Measurements from ENCODE around the gene FBXO42. TPM values are rescaled to one million over a fixed set of nuclear protein-coding genes. Genes with fewer than 3 reads are reported as not detected.
A peak's percentile ranks its signal among the peaks of the same experiment; 100 is the strongest.

FBXO42 gene
- total and polyA plus RNA-seq, 2 of the 8 experiments (the other 6 are each of a cell fraction or from before 2014, with no cell fraction given) = 15.1 to 17.0 TPM

- Histone ChIP-seq H4K5ac (ENCODE audit: insufficient read length, low read depth, low read length) (no peak overlapping the region), H3K9ac (replicated peaks in 1 of 4; ENCODE audit: extremely low read depth in 1 of 4, low read depth in 3 of 4, low read length in 3 of 4) (no peak overlapping the region), H4K20me1 (replicated peaks in 1 of 2; ENCODE audit: control insufficient read depth in 1 of 2, insufficient read depth in 2 of 2, low read length in 2 of 2) (peaks cover 2 to 4% of the 10 kb centered on the region in 2 experiments), H3K4me3 (ENCODE audit: extremely low read depth in 1 of 4, insufficient read depth in 2 of 4, low read depth in 3 of 4, low read length in 4 of 4) (peak overlapping the region in 1 of 4 experiments; percentile 66; a peak in 4 of 8 replicates), H2AK5ac (ENCODE audit: low read depth, low read length) (no peak overlapping the region), H2BK20ac (ENCODE audit: low read length) (no peak overlapping the region), H3K18ac (ENCODE audit: extremely low read depth, low read length) (peak overlapping the region; percentile 60), H3K4ac (replicated peaks; ENCODE audit: insufficient read length, low read depth, low read length) (no peak overlapping the region), H3K27me3 (replicated peaks in 1 of 4; ENCODE audit: control insufficient read depth in 3 of 4, extremely low read depth in 1 of 4, insufficient read depth in 3 of 4, low read length in 3 of 4) (no peaks in the 10 kb centered on the region), H4K91ac (replicated peaks; ENCODE audit: insufficient read length, low read length) (peak overlapping the region; percentile 9), H3K79me2 (ENCODE audit: control insufficient read depth in 1 of 2, insufficient read depth in 2 of 2, low read length in 2 of 2) (peaks cover 5 to 33% of the 10 kb centered on the region in 2 experiments; a peak in 3 of 4 replicates), H2AFZ (ENCODE audit: low read length) (no peak overlapping the region), H3K79me1 (ENCODE audit: low read depth, low read length) (peaks cover 10% of the 10 kb centered on the region), H4K8ac (ENCODE audit: extremely low read depth, insufficient read depth, low read length) (peak overlapping the region; percentile 87), H3K36me3 (ENCODE audit: control insufficient read depth in 2 of 4, insufficient read depth in 4 of 4, low read length in 3 of 4) (0 out of 8 replicates have a peak, but pooled peaks cover 0 to under 1% (median 0%) of the 10 kb centered on the region in 4 experiments), H3K27ac (ENCODE audit: low read depth, low read length) (no peak overlapping the region), H2BK12ac (ENCODE audit: low read depth, low read length) (no peak overlapping the region), H3K4me2 (ENCODE audit: insufficient read depth in 1 of 2, low read depth in 2 of 2, low read length in 2 of 2) (peak overlapping the region; percentile 83 to 89; a peak in 3 of 4 replicates), H3K56ac (replicated peaks; ENCODE audit: insufficient read length, low read depth, low read length) (no peak overlapping the region), H3K9me3 (ENCODE audit: insufficient read depth in 2 of 2, low read depth in 1 of 2, low read length in 1 of 2) (no peaks in the 10 kb centered on the region), H3K14ac (ENCODE audit: insufficient read length) (no peak overlapping the region), H2BK5ac (ENCODE audit: low read depth, low read length) (no peak overlapping the region), H3K23ac (ENCODE audit: insufficient read length) (no peak overlapping the region), H2BK15ac (ENCODE audit: low read length) (0 out of 2 replicates have a peak overlapping the region, but pooled peaks have one; percentile 46), H3K4me1 (replicated peaks in 1 of 4; ENCODE audit: control insufficient read depth in 3 of 4, insufficient read depth in 4 of 4, low read length in 3 of 4) (peaks cover 10 to 46% (median 29%) of the 10 kb centered on the region in 4 experiments), H3K23me2 (ENCODE audit: low read depth, low read length) (peaks cover 17% of the 10 kb centered on the region), H2BK120ac (replicated peaks; ENCODE audit: low read depth, low read length) (no peak overlapping the region)
- DNase-seq (ENCODE audit: low read depth in 1 of 2, low spot score in 2 of 2) (no peak), FAIRE-seq (no peak)
- ChIA-PET POLR2A (ENCODE audit: partially characterized antibody) (interaction anchor here (1.7 kb wide), 1 partner anchor 10 kb away, joined by 5 read pairs; no protein-coding TSS in a partner anchor), CTCF (ENCODE audit: partially characterized antibody) (interaction anchor here (1.8 kb wide), 1 partner anchor 26 kb away, joined by 5 read pairs; no protein-coding TSS in a partner anchor)
- WGBS, 2 experiments (ENCODE audit: extremely low coverage in 1 of 2, insufficient coverage in 1 of 2, insufficient read length in 1 of 2, insufficient replicate concordance in 2 of 2, low coverage in 1 of 2, low lambda C conversion rate in 2 of 2, missing lambda C conversion rate in 1 of 2) = 86% methylated on average over 7 of the region's 11 CpGs; no CpG with 5 or more reads in 1 of the 2 experiments
- TF ChIP-seq YY1 (IDR thresholded peaks at IDR 0.05; ENCODE audit: low read depth, low read length) (no peak), POU5F1 (IDR thresholded peaks at IDR 0.05; ENCODE audit: low read depth, low read length) (no peak), SRF (IDR thresholded peaks at IDR 0.05; ENCODE audit: low read depth, low read length) (no peak)
These were observed 142.4 kb downstream of the FBXO42 start for GRCh38 chr1:16209847-16210407.
